ENCODE data around the gene TSSK3. TPM values are rescaled to one million over a fixed set of nuclear protein-coding genes. Genes with fewer than 3 reads are reported as not detected.

The TSSK3 gene
- total and polyA plus RNA-seq, 9 of the 15 experiments (the other 6 are each of a cell fraction or from before 2014, with no cell fraction given) = 0.27 to 2.8 (median 1.9) TPM

- TF ChIP-seq PRDM10 (IDR thresholded peaks at IDR 0.05; ENCODE audit: partially characterized antibody) (peak; percentile 29), PML (IDR thresholded peaks at IDR 0.05; ENCODE audit: low read length) (peak; percentile 78), NCOR1 (IDR thresholded peaks at IDR 0.05) (no peak), RFX7 (CRISPR knock-in tag; IDR thresholded peaks at IDR 0.05) (no peak), GABPB1 (CRISPR knock-in tag; IDR thresholded peaks at IDR 0.05) (peak; percentile 71), CEBPZ (IDR thresholded peaks at IDR 0.05; ENCODE audit: borderline replicate concordance, low read depth, low read length) (no peak), SIN3A (IDR thresholded peaks at IDR 0.05; ENCODE audit: borderline replicate concordance in 2 of 2, control insufficient read depth in 1 of 2, low read depth in 2 of 2, low read length in 2 of 2) (peak; percentile 75 to 87; a peak in 2 of 4 replicates), HNRNPL (IDR thresholded peaks at IDR 0.05; ENCODE audit: low read depth, low read length) (0 out of 2 replicates have a peak, but pooled peaks have one; percentile 73), FOXP4 (CRISPR knock-in tag; IDR thresholded peaks at IDR 0.05; ENCODE audit: borderline replicate concordance) (peak; percentile 52; the same call in 1 of the 2 replicates), GTF2E2 (tag; IDR thresholded peaks at IDR 0.05) (peak; percentile 99), RBM34 (IDR thresholded peaks at IDR 0.05; ENCODE audit: borderline replicate concordance, insufficient read depth, low read length) (no peak), ZNF134 (CRISPR knock-in tag; conservative IDR thresholded peaks at IDR 0.05) (no peak), FOSL1 (tag; conservative IDR thresholded peaks at IDR 0.05) (0 out of 2 replicates have a peak, but pooled peaks have one; percentile 10), ZBTB7A (IDR thresholded peaks at IDR 0.05; ENCODE audit: borderline replicate concordance, control insufficient read depth, low read depth, low read length) (peak; percentile 91), MTA1 (IDR thresholded peaks at IDR 0.05; ENCODE audit: borderline replicate concordance) (no peak), ZNF146 (CRISPR knock-in tag; IDR thresholded peaks at IDR 0.05; ENCODE audit: unreplicated experiment) (no peak), RBM25 (IDR thresholded peaks at IDR 0.05; ENCODE audit: low read depth, low read length, severe bottlenecking) (peak; percentile 8), TGIF2 (CRISPR knock-in tag; IDR thresholded peaks at IDR 0.05) (peak; percentile 87)
Observed at GRCh38 chr1:32335790-32336590, 26.3 kb upstream of the TSSK3 start, which contains the start of gene MARCKSL1 (continued).
